ENCODE results near the gene ADAM12.
A peak's percentile ranks its signal among the peaks of the same experiment; 100 is the strongest.

The ADAM12 gene

GRCh38 chr10:126042354-126042753 is 345.9 kb downstream of the ADAM12 start:
- no peak for DNase-seq

GRCh38 chr10:126041804-126042231 is 346.5 kb downstream of the ADAM12 start:
- peak; percentile 30 for DNase-seq

GRCh38 chr10:126041117-126041516 is 347.2 kb downstream of the ADAM12 start:
- no peak for DNase-seq

- no peak for DNase-seq
Measured at GRCh38 chr10:126037946-126038345, 350.3 kb downstream of the ADAM12 start.

- DNase-seq: no peak
Measured at GRCh38 chr10:126036515-126036914, 351.8 kb downstream of the ADAM12 start.

- no peak for DNase-seq
Measured at GRCh38 chr10:126034586-126034985, 353.7 kb downstream of the ADAM12 start.

GRCh38 chr10:126029999-126030398 is 358.3 kb downstream of the ADAM12 start:
- no peak for DNase-seq

- DNase-seq: no peak
Measured at GRCh38 chr10:126027692-126028091, 360.6 kb downstream of the ADAM12 start.

- DNase-seq: no peak
Measured at GRCh38 chr10:126022841-126023240, 365.4 kb downstream of the ADAM12 start.

GRCh38 chr10:126021833-126022500 is 366.3 kb downstream of the ADAM12 start:
- DNase-seq: no peak

- peak; percentile 22 for DNase-seq
Measured at GRCh38 chr10:126017961-126018560, 370.2 kb downstream of the ADAM12 start.

- no peak for DNase-seq
Measured at GRCh38 chr10:126016882-126017281, 371.4 kb downstream of the ADAM12 start.

- DNase-seq: no peak
Measured at GRCh38 chr10:126016156-126016805, 372.0 kb downstream of the ADAM12 start.

- no peak for DNase-seq
Measured at GRCh38 chr10:126015413-126015812, 372.9 kb downstream of the ADAM12 start.

- peak; percentile 79 for DNase-seq
Measured at GRCh38 chr10:126014309-126014708, 374.0 kb downstream of the ADAM12 start.

- DNase-seq: peak; percentile 76
Measured at GRCh38 chr10:126013489-126014281, 374.6 kb downstream of the ADAM12 start.

GRCh38 chr10:126012485-126012884 is 375.8 kb downstream of the ADAM12 start:
- DNase-seq: no peak

GRCh38 chr10:126011995-126012394 is 376.3 kb downstream of the ADAM12 start:
- no peak for DNase-seq

GRCh38 chr10:126009650-126010049 is 378.6 kb downstream of the ADAM12 start:
- peak; percentile 52 for DNase-seq

- DNase-seq: no peak
Measured at GRCh38 chr10:126006906-126007305, 381.4 kb downstream of the ADAM12 start.

GRCh38 chr10:126006264-126006663 is 382.0 kb downstream of the ADAM12 start:
- DNase-seq: no peak

GRCh38 chr10:126004752-126005151 is 383.5 kb downstream of the ADAM12 start:
- DNase-seq: no peak

- no peak for DNase-seq
Measured at GRCh38 chr10:126001576-126001975, 386.7 kb downstream of the ADAM12 start.

Measured in fibroblast of skin of right quadriceps (primary cell).